Activated naive CD4-positive, alpha-beta T cell (primary cell): Measurements from ENCODE around the gene CMIP.

Source experiments
- DNase-seq, 4 experiments: peaks; one replicate each; lab custom pipeline; 2025; lab: John Stamatoyannopoulos, UW

The CMIP gene

GRCh38 chr16:81587626-81588160 is 143.1 kb downstream of the CMIP start:
- no peak for DNase-seq

GRCh38 chr16:81588326-81589081 is 143.9 kb downstream of the CMIP start:
- no peak for DNase-seq

DNA sequence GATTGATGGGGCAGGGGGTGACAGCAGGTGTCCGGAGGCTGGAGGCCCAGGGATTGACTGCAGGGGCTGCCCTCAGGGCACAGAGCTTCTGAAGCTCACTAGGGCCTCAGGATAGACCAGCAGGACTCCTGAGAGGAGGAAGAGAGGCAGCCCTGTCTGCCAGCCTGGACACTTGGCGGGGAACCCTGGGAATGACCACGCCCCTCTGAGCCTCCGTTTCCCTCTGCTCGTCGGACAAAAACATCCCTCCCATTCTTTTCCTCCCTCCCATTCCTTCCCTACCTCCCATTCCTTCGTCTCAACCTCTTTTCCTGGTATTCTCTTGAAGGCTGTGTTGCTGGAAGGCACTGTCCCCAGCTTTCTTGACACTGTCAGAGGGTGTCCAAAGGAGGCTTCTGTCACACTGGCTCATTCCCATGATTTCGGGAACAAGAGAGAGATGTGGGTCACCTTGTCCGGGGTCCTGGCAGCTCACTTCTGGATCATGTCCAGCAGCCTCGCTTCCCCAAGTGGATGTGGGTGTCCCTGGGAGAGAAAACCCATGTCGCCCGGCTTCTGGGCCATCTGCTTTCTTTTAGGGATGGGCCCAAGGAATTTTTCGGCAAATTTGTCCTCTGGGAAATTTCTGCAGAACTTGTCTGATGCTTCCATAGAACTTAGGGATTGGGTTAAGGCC is 145.5 kb downstream of the CMIP start:
- DNase-seq: no peak

DNA sequence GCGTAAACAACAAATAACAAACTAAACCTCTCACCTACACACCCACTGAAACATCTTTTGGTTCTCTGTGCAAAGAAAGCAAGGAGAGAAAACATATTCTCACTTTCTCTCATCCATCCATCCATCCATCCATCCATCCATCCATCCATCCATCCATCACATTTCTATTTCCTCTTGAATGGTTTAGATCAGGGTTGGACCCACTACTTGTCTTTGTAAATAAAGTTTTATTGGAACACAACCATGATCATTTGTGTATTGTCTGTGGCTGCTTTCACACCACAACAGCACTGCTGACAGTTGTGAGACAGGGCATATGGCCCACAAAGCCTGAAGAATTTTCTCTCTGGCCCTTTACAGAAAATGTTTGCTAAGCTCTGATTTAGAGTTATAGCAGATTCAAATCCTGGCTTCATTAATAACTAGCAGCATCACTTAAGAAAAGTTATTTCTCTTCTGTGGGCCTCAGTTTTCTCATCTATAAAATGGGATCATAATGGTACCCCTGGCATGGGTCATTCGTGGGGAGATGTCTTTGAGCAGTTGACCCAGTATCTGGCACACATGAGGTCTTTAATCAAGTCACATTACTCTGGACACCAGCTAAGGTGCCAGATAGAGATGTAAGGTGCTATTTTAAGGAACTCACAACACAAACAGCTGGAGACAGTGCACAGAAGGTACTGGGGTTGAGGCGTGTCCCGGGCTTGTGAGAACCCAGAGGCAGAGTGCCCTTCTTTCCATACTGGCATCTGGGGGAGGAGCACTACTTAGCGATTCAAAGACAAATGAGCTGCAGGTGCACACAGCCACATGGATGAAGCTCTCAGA is 146.3 kb downstream of the CMIP start:
- no peak for DNase-seq

DNA sequence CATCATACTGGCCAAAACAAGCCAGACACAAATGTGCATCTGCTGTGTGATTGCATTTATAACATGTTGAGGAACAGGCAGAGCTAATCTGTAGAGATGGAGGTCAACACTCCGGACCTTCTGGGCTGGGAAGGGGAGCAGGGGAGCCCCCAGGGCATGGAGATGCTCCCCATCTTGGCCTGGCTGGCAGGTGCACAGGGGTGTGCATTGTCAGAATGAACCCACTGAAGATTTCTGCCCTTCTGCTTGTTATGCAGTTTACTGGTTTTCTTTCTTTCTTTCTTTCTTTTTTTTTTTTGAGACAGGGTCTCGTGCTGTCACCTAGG is 146.9 kb downstream of the CMIP start:
- DNase-seq: no peak

GRCh38 chr16:81592353-81592866 is 147.8 kb downstream of the CMIP start:
- DNase-seq: no peak

GRCh38 chr16:81593481-81593880 is 148.9 kb downstream of the CMIP start:
- DNase-seq: no peak

DNA sequence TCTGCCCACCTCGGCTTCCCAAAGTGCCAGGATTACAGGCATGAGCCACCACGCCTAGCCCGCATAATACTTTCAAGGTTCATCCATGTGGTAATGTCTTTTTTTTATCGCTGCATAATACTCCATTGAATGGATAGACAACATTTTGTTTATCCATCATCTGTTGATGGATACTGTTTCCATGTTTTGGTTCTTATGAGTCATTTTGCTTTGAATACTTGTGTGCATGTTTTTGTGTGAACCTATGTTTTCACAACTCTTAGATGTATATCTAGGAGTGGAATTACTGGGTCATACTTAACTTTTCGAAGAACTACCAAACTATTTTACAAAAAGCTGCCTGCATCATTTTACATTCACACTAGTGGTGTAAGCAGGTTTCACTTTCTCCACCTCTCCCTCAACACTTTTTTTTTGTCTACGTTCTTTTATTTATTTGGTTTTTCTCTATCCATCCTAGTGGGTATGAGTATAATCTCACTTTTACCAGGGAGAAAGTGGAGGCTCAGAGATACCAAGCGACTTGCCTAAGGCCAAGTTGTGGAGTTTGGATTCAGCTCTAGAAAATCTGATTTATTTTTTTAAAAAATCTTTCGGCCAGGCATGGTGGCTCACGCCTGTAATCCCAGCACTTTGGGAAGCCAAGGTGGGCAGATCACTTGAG is 151.2 kb downstream of the CMIP start:
- DNase-seq: no peak

DNA sequence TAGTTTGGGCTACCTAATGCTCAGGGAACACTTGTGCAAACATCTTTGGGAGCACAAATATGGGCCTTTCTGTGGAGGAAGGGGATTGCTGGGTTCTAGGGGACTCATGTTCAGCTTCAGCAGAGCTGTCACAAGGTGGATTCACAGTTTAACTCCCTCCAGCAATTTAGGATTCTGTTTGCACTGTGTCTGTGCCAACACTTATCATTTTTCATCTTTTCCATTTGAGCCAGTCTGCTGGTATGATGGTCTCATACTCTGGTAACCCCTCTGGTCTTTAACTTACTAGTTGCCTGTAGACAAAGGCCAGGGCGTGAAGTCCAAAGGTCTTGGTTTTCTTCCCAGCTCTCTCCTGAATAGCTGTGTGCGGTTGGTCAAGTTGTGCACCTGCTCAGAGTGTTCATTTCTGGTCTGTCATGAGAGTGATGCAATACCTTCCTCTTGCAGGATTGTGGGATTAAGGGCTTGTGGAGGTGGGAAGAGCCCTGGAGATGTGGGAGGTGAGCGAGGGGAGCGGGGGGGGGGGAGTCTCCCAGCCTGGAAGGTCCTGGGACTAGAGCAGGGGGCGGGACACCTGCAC is 152.6 kb downstream of the CMIP start:
- no peak for DNase-seq

- no peak for DNase-seq
These were observed 153.5 kb downstream of the CMIP start for GRCh38 chr16:81598083-81598482.

DNA sequence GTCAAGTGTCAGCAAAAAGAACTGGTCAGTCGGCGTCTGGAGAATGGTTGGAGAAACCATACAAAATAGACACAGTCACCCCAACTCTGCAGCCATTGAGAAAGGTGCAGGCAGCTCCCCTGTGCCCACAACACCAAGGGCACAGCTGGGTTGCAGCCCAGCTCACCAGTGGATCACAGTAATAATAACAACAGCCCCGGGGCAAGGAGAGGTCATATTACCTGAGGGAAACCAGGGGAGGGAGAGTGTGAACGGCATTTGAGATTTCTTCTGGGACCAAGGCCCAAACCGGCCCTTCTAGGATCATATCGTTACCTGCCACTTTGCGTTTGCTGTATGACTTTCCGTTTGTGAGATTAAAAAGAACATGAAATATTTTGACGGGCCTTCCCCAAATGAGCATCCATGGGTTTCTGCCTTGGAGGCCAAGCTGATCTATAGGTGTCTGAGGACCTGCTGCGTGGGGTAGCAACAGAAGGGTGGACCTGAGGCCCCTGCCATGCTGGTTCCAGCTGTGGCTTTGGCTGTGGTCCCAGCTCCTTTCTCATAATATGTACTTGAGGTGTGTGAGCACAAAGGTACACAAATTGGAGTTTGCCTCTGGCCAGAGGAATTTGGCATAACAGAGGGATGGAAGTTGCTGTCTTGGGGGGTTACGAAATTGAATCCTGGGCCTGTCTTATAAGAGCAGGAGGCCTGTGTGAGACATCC is 154.6 kb downstream of the CMIP start:
- DNase-seq: no peak

DNA sequence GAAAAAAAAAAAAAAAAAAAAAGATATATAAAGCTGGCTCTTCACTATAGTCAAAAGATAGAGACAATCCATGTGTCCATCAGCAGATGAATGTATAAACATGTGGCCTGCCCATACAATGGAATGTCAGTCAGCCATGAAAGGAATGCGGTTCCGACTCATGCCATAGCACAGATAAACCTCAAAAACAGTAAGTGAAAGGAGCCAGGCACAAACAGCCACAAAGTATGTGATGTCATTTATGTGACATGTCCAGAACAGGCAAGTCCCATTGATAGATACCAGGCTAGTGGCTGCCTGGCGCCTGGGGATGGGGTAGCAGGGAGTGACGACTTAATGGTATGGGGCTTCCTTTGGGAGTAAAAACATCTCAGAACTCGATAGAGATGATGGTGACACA is 155.7 kb downstream of the CMIP start:
- no peak for DNase-seq

DNA sequence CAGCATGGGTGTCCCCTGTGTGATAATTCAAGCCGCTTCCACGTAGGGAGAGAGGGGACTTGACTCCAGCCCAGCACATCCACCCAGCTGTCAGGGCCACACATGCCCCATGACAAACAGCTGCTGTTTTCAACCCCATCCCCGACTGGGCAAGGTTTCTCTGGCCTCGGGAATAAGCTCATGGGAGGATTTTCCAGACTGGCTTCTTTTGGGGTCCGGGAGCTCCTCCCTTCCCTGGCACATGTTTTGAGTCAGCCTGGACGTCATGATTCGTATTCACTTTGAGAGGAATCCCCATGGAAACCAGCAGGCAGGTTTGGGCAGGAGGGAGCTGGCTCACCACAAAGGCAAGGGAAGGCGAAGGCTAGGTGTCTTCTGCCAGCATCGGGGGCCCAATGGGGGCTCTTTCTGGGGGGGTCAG is 156.4 kb downstream of the CMIP start:
- DNase-seq: no peak

DNA sequence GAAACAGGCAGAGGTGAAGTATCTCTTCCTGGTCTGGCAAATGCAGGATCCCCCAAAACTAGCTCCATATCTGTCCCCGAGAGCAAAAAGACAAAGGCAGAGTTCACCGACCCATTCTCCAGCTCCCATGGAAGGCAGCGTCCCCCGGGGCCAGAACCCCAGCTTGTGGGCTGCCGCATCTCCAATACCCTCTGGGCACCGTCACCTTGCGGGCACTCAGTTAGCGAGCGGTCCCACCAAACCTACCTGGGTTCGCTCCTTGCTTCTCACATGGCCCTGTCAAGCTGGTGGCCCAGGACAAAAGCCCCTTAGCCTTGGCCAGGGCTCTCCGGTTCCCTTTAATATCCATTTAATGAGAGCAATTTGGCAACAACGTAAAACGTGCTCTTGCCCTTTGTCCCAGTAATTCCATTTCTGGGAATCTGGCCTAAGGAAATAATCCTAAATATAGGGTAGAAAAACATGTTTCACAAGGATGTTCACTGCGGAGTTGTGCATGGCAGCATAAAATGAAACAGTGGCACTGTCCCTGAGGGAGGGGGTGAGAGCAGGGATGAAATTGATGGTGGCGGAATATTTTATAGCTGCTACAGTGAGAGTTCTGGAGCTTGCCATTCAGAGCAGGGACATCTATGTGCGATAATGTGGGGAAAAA is 157.1 kb downstream of the CMIP start:
- DNase-seq: no peak

DNA sequence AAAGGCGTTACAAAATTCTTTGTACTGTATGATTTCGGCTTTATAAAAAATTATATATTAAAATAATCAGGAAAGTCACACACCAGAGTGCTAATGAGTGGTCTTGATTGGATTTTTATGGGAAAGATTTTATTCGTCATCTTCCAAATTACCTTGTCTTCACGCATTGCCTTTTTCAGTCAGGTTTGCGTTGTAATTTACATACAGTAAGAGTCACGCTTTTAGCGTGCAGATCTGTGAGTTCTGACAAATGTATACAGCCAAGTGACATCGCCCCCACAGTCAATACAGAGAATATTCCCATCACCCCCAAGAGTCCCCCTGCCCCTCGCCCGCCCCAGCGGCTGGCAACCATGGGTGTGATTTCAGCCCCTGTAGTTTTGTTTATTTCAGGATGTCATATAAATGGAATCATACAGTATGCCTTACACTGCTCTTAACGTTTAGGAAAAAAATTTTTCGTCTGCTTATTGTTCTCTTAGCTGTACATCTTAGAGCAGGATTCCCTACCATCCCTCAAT is 157.7 kb downstream of the CMIP start:
- no peak for DNase-seq

- no peak for DNase-seq
These were observed 158.2 kb downstream of the CMIP start for GRCh38 chr16:81602792-81603191.

- DNase-seq: no peak
These were observed 160.4 kb downstream of the CMIP start for GRCh38 chr16:81604960-81605383.

- no peak for DNase-seq
These were observed 161.4 kb downstream of the CMIP start for GRCh38 chr16:81606039-81606438.

DNA sequence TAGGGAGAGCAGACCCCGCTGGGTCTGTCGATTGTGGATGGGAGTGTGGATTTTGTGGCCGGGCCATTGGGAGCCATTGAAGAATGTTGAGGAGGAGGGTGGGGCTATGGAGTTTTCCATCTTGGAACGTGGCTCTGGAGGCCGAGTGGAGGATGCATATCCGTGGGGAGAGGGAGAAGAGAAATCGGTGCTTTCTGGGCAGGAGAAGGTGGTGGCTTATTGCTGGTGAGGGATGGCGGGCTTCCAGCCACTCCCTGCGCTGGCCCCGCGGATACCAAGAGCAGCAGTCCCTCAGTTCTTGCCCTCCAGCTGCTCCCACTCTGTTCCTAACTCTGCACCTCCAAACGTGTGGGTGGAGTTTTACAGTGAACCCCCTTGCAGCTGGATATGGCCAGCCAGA is 162.4 kb downstream of the CMIP start:
- no peak for DNase-seq
